C4-2B (cell line): ENCODE measurements around the gene CACHD1.

Source experiments
- CTCF ChIP-seq: fragments of 450-650 bp; conservative IDR thresholded peaks from 2 replicates; pipeline ENCODE4 v1.5.1; 2017; ENCODE audit warnings: mild to moderate bottlenecking
- ZFX ChIP-seq: fragments of 450-650 bp; IDR thresholded peaks from 2 replicates; pipeline ENCODE4 v1.6.1; 2017

- TF ChIP-seq ZFX, result no peak
- no peak for TF ChIP-seq CTCF
Observed at GRCh38 chr1:64678366-64678765, 208.4 kb downstream of the CACHD1 start.
